Esophagus muscularis mucosa (tissue), 3 donors: ENCODE data around the gene KCNG4.

Source experiments
- POLR2A ChIP-seq: fragments of 450-650 bp; IDR thresholded peaks from one replicate; pipeline ENCODE4 v1.6.1; 2017; ENCODE audit warnings: antibody characterized with exemption, moderate library complexity, mild to moderate bottlenecking, low read depth
- POLR2AphosphoS5 ChIP-seq, 2 donors: sonication (generic); formaldehyde crosslinking; IDR thresholded peaks; one replicate each; pipeline ENCODE4 v1.6.1; 2017; ENCODE audit warnings: antibody characterized with exemption in 2 of 2
- TF ChIP-seq, protein P1 (sequence below), 3 experiments: fragments of 200-600 bp in 2 of 3; fragments of 450-650 bp in 1 of 3; sonication (generic) in 2 of 3; IDR thresholded peaks; one replicate each; pipeline ENCODE4 v1.5.1; 2017 to 2019; ENCODE audit warnings: antibody characterized with exemption in 3 of 3, mild to moderate bottlenecking in 2 of 3, moderate library complexity in 1 of 3

DNA sequence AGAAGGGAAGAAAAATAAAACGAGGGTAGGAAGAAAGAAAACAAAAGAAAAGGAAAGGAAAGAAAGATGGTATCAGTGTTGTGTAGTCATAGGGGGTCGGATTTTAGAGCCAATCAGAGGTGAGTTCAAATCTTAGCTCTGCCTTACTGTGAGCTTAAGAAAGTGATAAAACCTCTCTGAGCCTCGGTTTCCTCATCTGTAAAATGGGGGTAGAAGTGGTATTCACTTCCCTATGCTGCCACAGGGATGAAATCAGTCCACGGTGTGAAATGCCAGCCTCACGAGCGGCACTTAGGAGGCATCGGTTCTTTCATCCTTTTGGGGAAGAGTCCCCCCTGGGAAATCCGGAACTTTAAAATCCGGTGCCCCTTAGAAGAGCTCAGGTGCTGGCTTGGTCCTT lies 6.1 kb downstream of the KCNG4 start:
- TF ChIP-seq POLR2AphosphoS5 (IDR thresholded peaks at IDR 0.05) (no peak), POLR2A (no peak)
- TF ChIP-seq, protein P1, sequence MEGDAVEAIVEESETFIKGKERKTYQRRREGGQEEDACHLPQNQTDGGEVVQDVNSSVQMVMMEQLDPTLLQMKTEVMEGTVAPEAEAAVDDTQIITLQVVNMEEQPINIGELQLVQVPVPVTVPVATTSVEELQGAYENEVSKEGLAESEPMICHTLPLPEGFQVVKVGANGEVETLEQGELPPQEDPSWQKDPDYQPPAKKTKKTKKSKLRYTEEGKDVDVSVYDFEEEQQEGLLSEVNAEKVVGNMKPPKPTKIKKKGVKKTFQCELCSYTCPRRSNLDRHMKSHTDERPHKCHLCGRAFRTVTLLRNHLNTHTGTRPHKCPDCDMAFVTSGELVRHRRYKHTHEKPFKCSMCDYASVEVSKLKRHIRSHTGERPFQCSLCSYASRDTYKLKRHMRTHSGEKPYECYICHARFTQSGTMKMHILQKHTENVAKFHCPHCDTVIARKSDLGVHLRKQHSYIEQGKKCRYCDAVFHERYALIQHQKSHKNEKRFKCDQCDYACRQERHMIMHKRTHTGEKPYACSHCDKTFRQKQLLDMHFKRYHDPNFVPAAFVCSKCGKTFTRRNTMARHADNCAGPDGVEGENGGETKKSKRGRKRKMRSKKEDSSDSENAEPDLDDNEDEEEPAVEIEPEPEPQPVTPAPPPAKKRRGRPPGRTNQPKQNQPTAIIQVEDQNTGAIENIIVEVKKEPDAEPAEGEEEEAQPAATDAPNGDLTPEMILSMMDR (IDR thresholded peaks at IDR 0.05) = no peak
